ENCODE data around the gene P2RY2. TPM values are rescaled to one million over a fixed set of nuclear protein-coding genes. Genes with fewer than 3 reads are reported as not detected.

The P2RY2 gene
- total RNA-seq, 1 donor from 2014 or later: 19.8 TPM

GRCh38 chr11:73239111-73239521, 21.0 kb downstream of the P2RY2 start:
- Histone ChIP-seq H3K27me3 (ENCODE audit: low read depth) (no peaks in the 10 kb centered on the region), H3K4me3 (no peak overlapping the region), H3K27ac (replicated peaks) (peak overlapping the region; percentile 86), H3K36me3 (peaks cover 8% of the 10 kb centered on the region), H3K4me1 (peaks cover 87% of the 10 kb centered on the region), H3K9me3 (replicated peaks) (no peaks in the 10 kb centered on the region)
- no peak for DNase-seq
- intact Hi-C loops (cut with micrococcal nuclease): no loop called here
- TF ChIP-seq CTCF (IDR thresholded peaks at IDR 0.05; ENCODE audit: borderline replicate concordance): no peak

- peaks cover 83% of the 10 kb centered on the region for H3K4me1 ChIP-seq
Measured at GRCh38 chr11:73239571-73240189, 21.6 kb downstream of the P2RY2 start.

GRCh38 chr11:73240190-73240781, 22.2 kb downstream of the P2RY2 start:
- H3K36me3 ChIP-seq: no peaks in the 10 kb centered on the region
- H3K4me3 ChIP-seq: no peak overlapping the region
- H3K27me3 ChIP-seq (ENCODE audit: low read depth): no peaks in the 10 kb centered on the region
- peak; percentile 83 for DNase-seq
- H3K4me1 ChIP-seq: peaks cover 77% of the 10 kb centered on the region
- no peaks in the 10 kb centered on the region for H3K9me3 ChIP-seq (replicated peaks)
- TF ChIP-seq CTCF (IDR thresholded peaks at IDR 0.05; ENCODE audit: borderline replicate concordance): no peak
- H3K27ac ChIP-seq (replicated peaks): peak overlapping the region; percentile 86
- intact Hi-C loops (cut with micrococcal nuclease): loop anchor here (10.0 kb wide), 1 partner anchor 55 kb away; no protein-coding TSS in a partner anchor

More at GRCh38 chr11:73239571-73240189, 21.6 kb downstream of the P2RY2 start:
- no peak for TF ChIP-seq CTCF (IDR thresholded peaks at IDR 0.05; ENCODE audit: borderline replicate concordance)
- H3K27me3 ChIP-seq (ENCODE audit: low read depth): no peaks in the 10 kb centered on the region
- H3K4me3 ChIP-seq: no peak overlapping the region
- DNase-seq: no peak
- no peaks in the 10 kb centered on the region for H3K9me3 ChIP-seq (replicated peaks)
- peak overlapping the region; percentile 86 for H3K27ac ChIP-seq (replicated peaks)
- peaks cover 2% of the 10 kb centered on the region for H3K36me3 ChIP-seq
- intact Hi-C loops (cut with micrococcal nuclease): loop anchor here (10.0 kb wide), 1 partner anchor 55 kb away; no protein-coding TSS in a partner anchor

GRCh38 chr11:73241300-73241699, 23.2 kb downstream of the P2RY2 start:
- TF ChIP-seq CTCF (IDR thresholded peaks at IDR 0.05; ENCODE audit: borderline replicate concordance): no peak
- Histone ChIP-seq H3K36me3 (no peaks in the 10 kb centered on the region), H3K4me3 (no peak overlapping the region), H3K27me3 (ENCODE audit: low read depth) (no peaks in the 10 kb centered on the region), H3K4me1 (peaks cover 67% of the 10 kb centered on the region), H3K27ac (replicated peaks) (peak overlapping the region; percentile 86), H3K9me3 (replicated peaks) (no peaks in the 10 kb centered on the region)
- DNase-seq: no peak
- intact Hi-C loops (cut with micrococcal nuclease): loop anchor here (10.0 kb wide), 1 partner anchor 56 kb away; no protein-coding TSS in a partner anchor

- Histone ChIP-seq H3K36me3 (no peaks in the 10 kb centered on the region), H3K27me3 (ENCODE audit: low read depth) (no peaks in the 10 kb centered on the region), H3K9me3 (replicated peaks) (no peaks in the 10 kb centered on the region), H3K4me3 (no peak overlapping the region), H3K27ac (replicated peaks) (peak overlapping the region; percentile 36), H3K4me1 (peaks cover 55% of the 10 kb centered on the region)
- intact Hi-C loops (cut with micrococcal nuclease): loop anchor here (10.0 kb wide), 1 partner anchor 58 kb away; no protein-coding TSS in a partner anchor
- peak; percentile 74 for DNase-seq
- peak; percentile 90 for TF ChIP-seq CTCF (IDR thresholded peaks at IDR 0.05; ENCODE audit: borderline replicate concordance)
Measured at GRCh38 chr11:73242251-73243092, 24.4 kb downstream of the P2RY2 start.

All from left ventricle myocardium inferior (tissue), 1 donor.